B cell (primary cell): ENCODE data around the gene SAMM50. TPM values are rescaled to one million over a fixed set of nuclear protein-coding genes. Genes with fewer than 3 reads are reported as not detected.

Source experiments
- ATAC-seq: fragments of 200-7000 bp; cut with Tn5 transposase; one replicate; pipeline ENCODE4 v1.10.0; 2021; ENCODE audit warnings: low read depth, mild to moderate bottlenecking, moderate number of reproducible peaks, moderate library complexity
- CTCF ChIA-PET: fragments of 350-600 bp; sonication (Branson Sonifier 250); formaldehyde crosslinking; loops from one replicate; lab custom pipeline; 2021; ENCODE audit warnings: antibody characterized with exemption, inconsistent platforms; lab: Charles Lee
- POLR2A ChIA-PET: fragments of 350-600 bp; sonication (Branson Sonifier 250); formaldehyde crosslinking; loops from one replicate; lab custom pipeline; 2021; ENCODE audit warnings: antibody characterized with exemption; lab: Charles Lee
- DNase-seq: peaks from one replicate; pipeline ENCODE4 v3.0.0; 2013
- H2AFZ ChIP-seq: 2 replicates; pipeline ENCODE4 v1.6.1; 2012; ENCODE audit warnings: mild to moderate bottlenecking, low read depth, low read length; ENCODE audit not compliant: insufficient read depth, poor library complexity, severe bottlenecking
- H3K27ac ChIP-seq, 2 donors: 1 replicate in 1 of 2; 2 replicates in 1 of 2; pipeline ENCODE4 v1.5.1; 2012 to 2013; ENCODE audit warnings: low read length in 2 of 2, mild to moderate bottlenecking in 2 of 2, moderate library complexity in 1 of 2
- H3K27me3 ChIP-seq, 4 experiments: fragments of 200-600 bp in 1 of 4; sonication (generic) in 1 of 4; replicated peaks in 1 of 4; 1 replicate in 2 of 4; 2 replicates in 2 of 4; pipeline versions ENCODE4 v1.6.1 to v1.7.0; 2013 to 2016; ENCODE audit warnings: low read length in 3 of 4, mild to moderate bottlenecking in 2 of 4, mixed read lengths in 1 of 4, moderate library complexity in 1 of 4; ENCODE audit not compliant: insufficient read depth in 4 of 4, control insufficient read depth in 3 of 4; ENCODE audit errors: control extremely low read depth in 1 of 4
- H3K36me3 ChIP-seq, 2 experiments: replicated peaks in 1 of 2; 1 replicate in 1 of 2; 2 replicates in 1 of 2; pipeline versions ENCODE4 v1.6.1 to v1.7.1; 2013; ENCODE audit warnings: low read length in 1 of 2; ENCODE audit not compliant: insufficient read depth in 2 of 2, control insufficient read depth in 1 of 2; ENCODE audit errors: control extremely low read depth in 1 of 2, extremely low read depth in 1 of 2
- H3K4me1 ChIP-seq, 2 donors: fragments of 200-600 bp in 1 of 2; sonication (generic) in 1 of 2; 1 replicate in 1 of 2; 2 replicates in 1 of 2; pipeline versions ENCODE4 v1.5.1 to v1.6.1; 2013 to 2017; ENCODE audit warnings: low read length in 2 of 2; ENCODE audit not compliant: control insufficient read depth in 2 of 2, insufficient read depth in 2 of 2
- H3K4me2 ChIP-seq: replicated peaks from 2 replicates; pipeline ENCODE3; 2012; ENCODE audit warnings: mild to moderate bottlenecking, low read depth, low read length; ENCODE audit not compliant: poor library complexity, severe bottlenecking
- H3K4me3 ChIP-seq, 5 experiments: fragments of 200-600 bp in 1 of 5; sonication (generic) in 1 of 5; 1 replicate in 3 of 5; 2 replicates in 2 of 5; pipeline versions ENCODE4 v1.5.1 to v1.7.0; 2011 to 2016; ENCODE audit warnings: low read length in 4 of 5, mild to moderate bottlenecking in 4 of 5, low read depth in 2 of 5, control low read depth in 1 of 5, moderate library complexity in 1 of 5; ENCODE audit not compliant: insufficient read depth in 1 of 5; ENCODE audit errors: control extremely low read depth in 1 of 5, extremely low read depth in 1 of 5
- H3K79me2 ChIP-seq: fragments of 200-600 bp; sonication (generic); one replicate; pipeline ENCODE4 v1.6.0; 2016; ENCODE audit warnings: low read length; ENCODE audit not compliant: control insufficient read depth, insufficient read depth
- H3K9ac ChIP-seq: fragments of 200-600 bp; sonication (generic); 2 replicates; pipeline ENCODE4 v1.6.1; 2017; ENCODE audit warnings: mild to moderate bottlenecking, low read length, moderate library complexity
- H3K9me3 ChIP-seq, 3 donors: one replicate each; pipeline versions ENCODE4 v1.6.1 to v1.7.1; 2013; ENCODE audit warnings: low read length in 2 of 3; ENCODE audit not compliant: control insufficient read depth in 2 of 3, insufficient read depth in 1 of 3; ENCODE audit errors: control extremely low read depth in 1 of 3
- H4K20me1 ChIP-seq: 2 replicates; pipeline ENCODE4 v1.6.0; 2012; ENCODE audit warnings: mild to moderate bottlenecking, low read length; ENCODE audit not compliant: insufficient read depth, control insufficient read depth, poor library complexity, severe bottlenecking
- H3K27ac Mint-ChIP-seq: one replicate; pipeline ENCODE4 v1.8.0; 2021; ENCODE audit warnings: mixed read lengths
- H3K27me3 Mint-ChIP-seq: one replicate; pipeline ENCODE4 v1.8.0; 2021; ENCODE audit warnings: mixed read lengths
- H3K4me1 Mint-ChIP-seq: one replicate; pipeline ENCODE4 v1.8.0; 2021; ENCODE audit warnings: mixed read lengths
- H3K4me3 Mint-ChIP-seq: one replicate; pipeline ENCODE4 v1.8.0; 2021; ENCODE audit warnings: mixed read lengths
- H3K9me3 Mint-ChIP-seq: one replicate; pipeline ENCODE4 v1.8.0; 2022; ENCODE audit warnings: mixed read lengths; ENCODE audit not compliant: insufficient read depth
- EZH2 ChIP-seq: IDR thresholded peaks from 2 replicates; pipeline ENCODE4 v1.6.1; 2012; ENCODE audit warnings: borderline replicate concordance, low read depth, mild to moderate bottlenecking, moderate library complexity, low read length; ENCODE audit not compliant: insufficient read depth, poor library complexity, severe bottlenecking
- WGBS: methylation state at CpG from one replicate; pipeline ENCODE4 v1.1.5; 2013; ENCODE audit warnings: missing lambda C conversion rate; ENCODE audit not compliant: insufficient coverage; 5-methylcytosine and 5-hydroxymethylcytosine counted together
- intact Hi-C: fragments of 100-400 bp; cut with micrococcal nuclease; formaldehyde crosslinking; loops from one replicate; pipeline ENCODE4 v1.10.0; 2022
- polyA plus RNA-seq: library from polyadenylated mRNA; depleted of rRNA; stranded (reverse); fragments of >200 nt; gene quantifications from 2 replicates; pipeline ENCODE4 v1.2.3, GENCODE V29; 2012
- total RNA-seq, 2 donors: library from RNA; stranded (reverse); fragments of 120-200 nt in 1 of 2; gene quantifications; 1 replicate in 1 of 2; 2 replicates in 1 of 2; pipeline versions ENCODE4 v1.2.3 to v1.2.4, GENCODE V29; 2013 to 2022
- TF ChIP-seq, protein P1 (sequence below): fragments of 200-600 bp; IDR thresholded peaks from one replicate; pipeline ENCODE4 v1.8.0; 2022; ENCODE audit warnings: antibody characterized with exemption, mild to moderate bottlenecking

Gene SAMM50
- total and polyA plus RNA-seq, 2 donors (not counting 1 experiment from before 2014, with no cell fraction given): 18.8 to 43.2 TPM

- H4K20me1 ChIP-seq: no peaks in the 10 kb centered on the region
- TF ChIP-seq, protein P1, sequence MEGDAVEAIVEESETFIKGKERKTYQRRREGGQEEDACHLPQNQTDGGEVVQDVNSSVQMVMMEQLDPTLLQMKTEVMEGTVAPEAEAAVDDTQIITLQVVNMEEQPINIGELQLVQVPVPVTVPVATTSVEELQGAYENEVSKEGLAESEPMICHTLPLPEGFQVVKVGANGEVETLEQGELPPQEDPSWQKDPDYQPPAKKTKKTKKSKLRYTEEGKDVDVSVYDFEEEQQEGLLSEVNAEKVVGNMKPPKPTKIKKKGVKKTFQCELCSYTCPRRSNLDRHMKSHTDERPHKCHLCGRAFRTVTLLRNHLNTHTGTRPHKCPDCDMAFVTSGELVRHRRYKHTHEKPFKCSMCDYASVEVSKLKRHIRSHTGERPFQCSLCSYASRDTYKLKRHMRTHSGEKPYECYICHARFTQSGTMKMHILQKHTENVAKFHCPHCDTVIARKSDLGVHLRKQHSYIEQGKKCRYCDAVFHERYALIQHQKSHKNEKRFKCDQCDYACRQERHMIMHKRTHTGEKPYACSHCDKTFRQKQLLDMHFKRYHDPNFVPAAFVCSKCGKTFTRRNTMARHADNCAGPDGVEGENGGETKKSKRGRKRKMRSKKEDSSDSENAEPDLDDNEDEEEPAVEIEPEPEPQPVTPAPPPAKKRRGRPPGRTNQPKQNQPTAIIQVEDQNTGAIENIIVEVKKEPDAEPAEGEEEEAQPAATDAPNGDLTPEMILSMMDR: peak; percentile 17
- no peak for TF ChIP-seq EZH2
- no peaks in the 10 kb centered on the region for H3K9me3 Mint-ChIP-seq
- DNase-seq: peak; percentile 70
- H3K4me1 Mint-ChIP-seq: peaks cover 6% of the 10 kb centered on the region
- H3K4me3 Mint-ChIP-seq: peak within 1 kb of the TSS; percentile 84
- H3K27me3 ChIP-seq: peaks cover 0 to 33% (median 8%) of the 10 kb centered on the region in 4 experiments
- no peaks in the 10 kb centered on the region for H3K79me2 ChIP-seq
- ATAC-seq: peak; percentile 88
- H2AFZ ChIP-seq: peak within 1 kb of the TSS; percentile 72
- H3K27ac ChIP-seq: no peak within 1 kb of the TSS
- 7% methylated on average over 93 of the region's 100 CpGs for WGBS
- intact Hi-C loops: no loop called here
- H3K36me3 ChIP-seq: no peaks in the 10 kb centered on the region
- H3K9me3 ChIP-seq: peaks cover 0 to 23% (median 0%) of the 10 kb centered on the region in 3 donors
- peak within 1 kb of the TSS; percentile 21 to 65 (median 61) for H3K4me3 ChIP-seq
- peak within 1 kb of the TSS; percentile 94 for H3K4me2 ChIP-seq
- H3K27ac Mint-ChIP-seq: no peak within 1 kb of the TSS
- ChIA-PET CTCF (interaction anchor here (1.9 kb wide), 1 partner anchor 22 kb away, joined by 5 read pairs; no protein-coding TSS in a partner anchor), POLR2A (interaction anchor here (0.7 kb wide), 1 partner anchor 22 kb away, joined by 4 read pairs; no protein-coding TSS in a partner anchor)
- peaks cover 12 to 13% of the 10 kb centered on the region in 2 donors for H3K4me1 ChIP-seq
- H3K9ac ChIP-seq: peak within 1 kb of the TSS; percentile 66
- H3K27me3 Mint-ChIP-seq: peaks cover 26% of the 10 kb centered on the region
Observed at GRCh38 chr22:43923631-43924464, 31.4 kb upstream of the SAMM50 start, which contains the start of gene PNPLA3. TSS of gene PNPLA3 (plus strand) at chr22:43923805. CDS start at chr22:43923912, 107 bp downstream.

DNA sequence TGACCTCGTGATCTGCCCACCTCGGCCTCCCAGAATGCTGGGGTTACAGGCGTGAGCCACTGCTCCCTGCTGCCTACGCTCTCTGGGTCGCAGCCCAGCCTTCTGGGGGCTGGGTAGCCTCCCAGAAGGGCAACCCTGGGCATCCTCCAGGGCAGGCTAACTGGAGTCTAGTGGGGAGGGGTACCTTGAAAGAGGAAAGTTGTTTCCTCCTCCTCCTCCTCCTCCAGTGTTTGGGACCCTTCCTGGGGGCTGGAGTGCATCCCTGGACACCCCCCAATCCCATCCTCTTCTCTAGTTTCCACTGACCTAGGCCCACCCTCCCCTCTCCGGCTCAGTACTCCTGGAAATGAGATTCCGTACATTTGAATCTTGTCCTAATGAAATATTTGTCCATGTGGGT, 30.4 kb upstream of the SAMM50 start:
- Histone ChIP-seq H4K20me1 (no peaks in the 10 kb centered on the region), H2AFZ (no peak overlapping the region), H3K27me3 (peaks cover 0 to 33% (median 8%) of the 10 kb centered on the region in 4 experiments), H3K27ac (no peak overlapping the region), H3K4me2 (no peak overlapping the region), H3K79me2 (no peaks in the 10 kb centered on the region), H3K9me3 (peaks cover 0 to 23% (median 0%) of the 10 kb centered on the region in 3 donors), H3K4me1 (peaks cover 12 to 13% of the 10 kb centered on the region in 2 donors), H3K36me3 (no peaks in the 10 kb centered on the region), H3K4me3 (no peak overlapping the region), H3K9ac (no peak overlapping the region)
- CTCF ChIA-PET: no interaction called here
- H3K4me1 Mint-ChIP-seq: peaks cover 6% of the 10 kb centered on the region
- no peak for ATAC-seq
- intact Hi-C loops: no loop called here
- H3K4me3 Mint-ChIP-seq: peak overlapping the region; percentile 61
- POLR2A ChIA-PET: no interaction called here
- no peaks in the 10 kb centered on the region for H3K9me3 Mint-ChIP-seq
- no peak for TF ChIP-seq EZH2
- TF ChIP-seq, protein P1: no peak
- no peak overlapping the region for H3K27ac Mint-ChIP-seq
- WGBS: 50% methylated on average over 4 of the region's 7 CpGs
- peaks cover 28% of the 10 kb centered on the region for H3K27me3 Mint-ChIP-seq
- no peak for DNase-seq
